ENCODE results near the gene ARHGEF19.
"Not testable (repeated sequence)": the region's sequence is repeated elsewhere in the genome, so short reads cannot be mapped to it uniquely, and the experiment has no call there.

ARHGEF19 gene

DNA sequence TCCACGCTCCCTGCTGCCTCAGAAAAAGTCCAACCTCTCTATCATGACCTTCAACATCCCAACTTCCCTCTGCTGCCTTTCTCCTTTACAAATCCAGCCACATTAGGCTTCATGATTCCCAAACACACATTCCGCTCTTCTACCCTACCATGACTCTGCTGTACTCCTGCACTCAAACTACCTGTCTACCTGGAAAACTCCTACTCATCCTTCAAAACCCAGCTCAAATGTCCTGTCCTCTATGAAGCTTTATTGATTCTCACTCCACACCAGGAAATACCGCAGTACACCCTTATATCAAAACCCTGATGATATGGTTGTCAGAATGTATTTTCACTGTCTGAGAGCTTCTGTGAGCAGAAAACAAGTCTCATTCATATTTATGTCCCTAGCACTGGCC, 8.9 kb downstream of the ARHGEF19 start:
- no peak for DNase-seq (ENCODE audit: low read depth)
- no peak overlapping the region for H3K4me3 ChIP-seq (ENCODE audit: control insufficient read depth, low read depth, low read length)
- TF ChIP-seq, protein P1, sequence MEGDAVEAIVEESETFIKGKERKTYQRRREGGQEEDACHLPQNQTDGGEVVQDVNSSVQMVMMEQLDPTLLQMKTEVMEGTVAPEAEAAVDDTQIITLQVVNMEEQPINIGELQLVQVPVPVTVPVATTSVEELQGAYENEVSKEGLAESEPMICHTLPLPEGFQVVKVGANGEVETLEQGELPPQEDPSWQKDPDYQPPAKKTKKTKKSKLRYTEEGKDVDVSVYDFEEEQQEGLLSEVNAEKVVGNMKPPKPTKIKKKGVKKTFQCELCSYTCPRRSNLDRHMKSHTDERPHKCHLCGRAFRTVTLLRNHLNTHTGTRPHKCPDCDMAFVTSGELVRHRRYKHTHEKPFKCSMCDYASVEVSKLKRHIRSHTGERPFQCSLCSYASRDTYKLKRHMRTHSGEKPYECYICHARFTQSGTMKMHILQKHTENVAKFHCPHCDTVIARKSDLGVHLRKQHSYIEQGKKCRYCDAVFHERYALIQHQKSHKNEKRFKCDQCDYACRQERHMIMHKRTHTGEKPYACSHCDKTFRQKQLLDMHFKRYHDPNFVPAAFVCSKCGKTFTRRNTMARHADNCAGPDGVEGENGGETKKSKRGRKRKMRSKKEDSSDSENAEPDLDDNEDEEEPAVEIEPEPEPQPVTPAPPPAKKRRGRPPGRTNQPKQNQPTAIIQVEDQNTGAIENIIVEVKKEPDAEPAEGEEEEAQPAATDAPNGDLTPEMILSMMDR (IDR thresholded peaks at IDR 0.05; ENCODE audit: control insufficient read depth, insufficient read depth, low read depth, low read length, missing control alignments) = no peak

GRCh38 chr1:16202281-16203210, 9.9 kb downstream of the ARHGEF19 start:
- TF ChIP-seq, protein P1 (IDR thresholded peaks at IDR 0.05; ENCODE audit: control insufficient read depth, insufficient read depth, low read depth, low read length, missing control alignments) = no peak
- H3K4me3 ChIP-seq (ENCODE audit: control insufficient read depth, low read depth, low read length) = no peak overlapping the region
- DNase-seq (ENCODE audit: low read depth) = no peak

GRCh38 chr1:16199700-16200099, 12.8 kb downstream of the ARHGEF19 start:
- no peak for DNase-seq (ENCODE audit: low read depth)
- no peak overlapping the region for H3K4me3 ChIP-seq (ENCODE audit: control insufficient read depth, low read depth, low read length)
- TF ChIP-seq, protein P1 (IDR thresholded peaks at IDR 0.05; ENCODE audit: control insufficient read depth, insufficient read depth, low read depth, low read length, missing control alignments) = no peak

DNA sequence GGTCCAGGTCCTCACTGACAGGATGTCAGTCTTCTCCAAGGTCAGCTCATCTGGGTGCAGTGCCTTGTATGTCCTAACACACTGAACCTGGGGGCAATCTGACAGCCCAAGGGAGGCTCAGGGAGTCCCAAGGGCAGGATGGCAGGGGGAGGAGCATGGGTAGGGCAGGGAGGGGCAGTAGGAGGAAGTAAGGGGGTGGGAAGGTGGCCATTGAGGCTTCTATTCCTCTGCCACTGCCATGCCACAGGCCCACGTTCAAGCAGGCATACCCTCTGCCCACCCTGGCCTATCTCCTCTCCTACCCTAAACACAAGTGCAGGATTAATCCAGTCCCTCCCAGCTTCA, 13.3 kb downstream of the ARHGEF19 start:
- no peak for DNase-seq (ENCODE audit: low read depth)
- no peak overlapping the region for H3K4me3 ChIP-seq (ENCODE audit: control insufficient read depth, low read depth, low read length)
- TF ChIP-seq, protein P1 (IDR thresholded peaks at IDR 0.05; ENCODE audit: control insufficient read depth, insufficient read depth, low read depth, low read length, missing control alignments) = no peak

- H3K4me3 ChIP-seq (ENCODE audit: control insufficient read depth, low read depth, low read length) = no peak overlapping the region
- DNase-seq (ENCODE audit: low read depth) = no peak
These were observed 13.9 kb downstream of the ARHGEF19 start for GRCh38 chr1:16198444-16199156.

DNA sequence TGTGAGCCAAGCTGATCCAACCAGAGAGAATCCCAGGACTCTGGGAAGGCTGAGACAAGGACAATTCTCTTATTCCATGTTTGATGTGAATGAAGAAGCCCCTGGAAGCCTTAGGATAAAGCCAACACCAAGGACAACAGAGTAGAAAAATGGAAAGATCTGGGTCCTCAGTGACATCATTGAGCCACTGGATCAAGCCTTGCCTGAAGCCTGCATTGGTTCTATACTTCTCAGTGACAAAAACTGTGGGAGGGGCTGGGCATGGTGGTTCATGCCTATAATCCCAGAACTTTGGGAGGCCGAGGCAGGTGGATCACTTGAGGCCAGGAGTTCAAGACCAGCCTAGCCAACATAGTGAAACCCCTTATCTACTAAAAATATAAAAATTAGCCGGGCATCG, 15.6 kb downstream of the ARHGEF19 start:
- DNase-seq (ENCODE audit: low read depth) = no peak
- H3K4me3 ChIP-seq (ENCODE audit: control insufficient read depth, low read depth, low read length) = no peak overlapping the region
- TF ChIP-seq, protein P1 (IDR thresholded peaks at IDR 0.05; ENCODE audit: control insufficient read depth, insufficient read depth, low read depth, low read length, missing control alignments) = no peak

More at GRCh38 chr1:16198444-16199156, 13.9 kb downstream of the ARHGEF19 start:
- TF ChIP-seq, protein P1 (IDR thresholded peaks at IDR 0.05; ENCODE audit: control insufficient read depth, insufficient read depth, low read depth, low read length, missing control alignments) = no peak

DNA sequence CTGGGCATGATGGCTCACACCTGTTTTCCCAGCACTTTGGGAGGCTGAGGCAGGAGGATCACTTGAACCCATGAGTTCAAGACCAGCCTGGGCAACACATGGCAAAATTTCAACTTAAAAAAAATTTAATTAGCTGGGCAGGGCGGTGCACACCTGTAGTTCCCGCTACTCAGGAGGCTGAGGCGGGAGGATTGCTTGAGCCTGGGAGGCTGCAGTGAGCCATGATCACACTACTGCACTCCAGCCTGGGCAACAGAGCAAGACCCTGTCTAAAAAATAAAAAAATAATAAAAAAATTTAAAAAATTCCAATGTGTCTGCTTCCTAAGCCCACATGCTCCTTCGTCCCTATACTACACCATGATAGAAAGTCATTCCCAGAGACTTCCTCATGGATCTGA, 16.3 kb downstream of the ARHGEF19 start:
- not testable (repeated sequence) for DNase-seq (ENCODE audit: low read depth)

More for the DNA sequence above, 16.3 kb downstream of the ARHGEF19 start:
- H3K4me3 ChIP-seq (ENCODE audit: control insufficient read depth, low read depth, low read length) = not testable (repeated sequence)
